Kidney (tissue), 14 donors: ENCODE data around the gene UBAP2. TPM values are rescaled to one million over a fixed set of nuclear protein-coding genes. Genes with fewer than 3 reads are reported as not detected.

Experiments used
- DNase-seq, 5 donors: peaks; one replicate each; pipeline ENCODE4 v3.0.0-alpha.2; 2013 to 2020
- FAIRE-seq: peaks from 2 replicates; lab custom pipeline; 2012; peaks lifted over from hg19 to GRCh38; lab: Jason Lieb, UNC
- H3K27ac ChIP-seq, 2 donors: one replicate each; pipeline ENCODE4 v1.7.0; 2013; ENCODE audit warnings: low read depth in 2 of 2, low read length in 2 of 2, inconsistent platforms in 1 of 2
- H3K27me3 ChIP-seq: one replicate; pipeline ENCODE4 v1.7.1; 2013; ENCODE audit warnings: low read length, inconsistent platforms; ENCODE audit not compliant: control insufficient read depth, insufficient read depth
- H3K36me3 ChIP-seq, 3 donors: one replicate each; pipeline versions ENCODE4 v1.7.0 to v1.7.1; 2013; ENCODE audit warnings: low read length in 3 of 3, control low read depth in 1 of 3, inconsistent platforms in 1 of 3; ENCODE audit not compliant: insufficient read depth in 3 of 3, control insufficient read depth in 2 of 3
- H3K4me1 ChIP-seq, 3 donors: one replicate each; pipeline versions ENCODE4 v1.7.0 to v1.7.1; 2013; ENCODE audit warnings: low read length in 3 of 3, inconsistent platforms in 1 of 3, low read depth in 1 of 3; ENCODE audit not compliant: control insufficient read depth in 2 of 3, insufficient read depth in 2 of 3
- H3K4me3 ChIP-seq, 3 donors: one replicate each; pipeline versions ENCODE4 v1.7.0 to v1.8.1; 2013; ENCODE audit warnings: low read length in 3 of 3, control low read depth in 1 of 3, inconsistent platforms in 1 of 3
- H3K9ac ChIP-seq, 3 donors: one replicate each; pipeline versions ENCODE4 v1.7.0 to v1.7.1; 2013; ENCODE audit warnings: low read length in 3 of 3, control low read depth in 1 of 3, inconsistent platforms in 1 of 3
- H3K9me3 ChIP-seq, 3 donors: one replicate each; pipeline versions ENCODE4 v1.7.0 to v1.7.1; 2013; ENCODE audit warnings: low read length in 3 of 3, control low read depth in 1 of 3, inconsistent platforms in 1 of 3; ENCODE audit not compliant: control insufficient read depth in 2 of 3, insufficient read depth in 1 of 3
- CTCF ChIP-seq: IDR thresholded peaks from 3 replicates; pipeline ENCODE4 v1.5.1; 2012; ENCODE audit warnings: mild to moderate bottlenecking, moderate library complexity, borderline replicate concordance; ENCODE audit not compliant: insufficient read depth; ENCODE audit errors: extremely low read depth
- intact Hi-C: fragments of 100-400 bp; cut with DNase I; formaldehyde crosslinking; loops from one replicate; pipeline ENCODE4 v1.11.1; 2022
- polyA plus RNA-seq: library from polyadenylated mRNA; stranded (reverse); fragments of 350-450 nt; fragmentation: Illumina TruSeq; extraction: RNeasy Lipid Tissue Mini Kit (QIAGEN cat#74804); gene quantifications from one replicate; pipeline ENCODE4 v1.2.3, GENCODE V29; 2014; ENCODE audit warnings: low read depth, low replicate concordance; ENCODE audit not compliant: insufficient read depth
- total RNA-seq: library from RNA; stranded (reverse); fragmentation: NEBNext Ultra II Directional; extraction: Animal tissue kit (Norgen Biotek cat#: 25700); gene quantifications from one replicate; pipeline ENCODE4 v1.2.1, GENCODE V29; 2021
- donor health status: control.
- donor health status: control.
- donor health status: control.
- donor health status: control.
- donor health status: control.
- donor health status: DM: yes; HTN: yes; CAD: no.
- donor health status: Normal renal cell carcinoma (clear cell type).

UBAP2 gene
- total and polyA plus RNA-seq, 2 donors from 2014 or later, result 11.0 to 33.1 TPM

- intact Hi-C loops, result no loop called here
- no peaks in the 10 kb centered on the region for H3K27me3 ChIP-seq
- no peak for TF ChIP-seq CTCF
- peaks cover 8 to 33% (median 18%) of the 10 kb centered on the region in 3 donors for H3K36me3 ChIP-seq
- no peak for FAIRE-seq
- H3K4me3 ChIP-seq, result no peak overlapping the region
- no peaks in the 10 kb centered on the region for H3K9me3 ChIP-seq
- H3K27ac ChIP-seq, result peak overlapping the region in 1 of 2 donors; percentile 17
- H3K9ac ChIP-seq, result no peak overlapping the region
- peak in 1 of 5 donors; percentile 26 for DNase-seq
- H3K4me1 ChIP-seq, result no peaks in the 10 kb centered on the region
These were observed 35.9 kb upstream of the UBAP2 start for GRCh38 chr9:34084562-34084961.

DNA sequence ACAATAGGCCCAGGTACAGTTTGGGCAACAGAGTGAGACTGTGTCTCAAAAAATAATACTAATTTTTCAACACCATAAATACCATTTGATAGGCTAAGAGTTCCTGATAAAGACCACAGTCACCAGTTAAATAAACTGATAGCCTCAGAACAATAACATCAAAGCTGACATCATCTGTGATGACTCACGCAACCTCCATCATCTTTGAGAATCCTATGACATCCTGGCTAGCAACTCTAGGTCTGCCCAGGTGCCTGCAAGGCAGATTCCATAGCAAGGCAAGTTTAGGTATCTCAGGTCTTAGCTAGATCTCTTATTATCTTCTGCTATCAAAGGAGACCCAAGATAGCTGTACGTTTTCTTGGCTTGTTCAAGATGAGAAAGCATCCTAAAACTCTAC is 30.5 kb upstream of the UBAP2 start:
- DNase-seq, result no peak
- no peak for TF ChIP-seq CTCF
- H3K4me3 ChIP-seq, result no peak overlapping the region
- no peak for FAIRE-seq
- no peak overlapping the region for H3K9ac ChIP-seq
- H3K27ac ChIP-seq, result no peak overlapping the region
- no peaks in the 10 kb centered on the region for H3K9me3 ChIP-seq
- H3K27me3 ChIP-seq, result no peaks in the 10 kb centered on the region
- no peaks in the 10 kb centered on the region for H3K4me1 ChIP-seq
- no peaks in the 10 kb centered on the region for H3K36me3 ChIP-seq
- intact Hi-C loops, result no loop called here

DNA sequence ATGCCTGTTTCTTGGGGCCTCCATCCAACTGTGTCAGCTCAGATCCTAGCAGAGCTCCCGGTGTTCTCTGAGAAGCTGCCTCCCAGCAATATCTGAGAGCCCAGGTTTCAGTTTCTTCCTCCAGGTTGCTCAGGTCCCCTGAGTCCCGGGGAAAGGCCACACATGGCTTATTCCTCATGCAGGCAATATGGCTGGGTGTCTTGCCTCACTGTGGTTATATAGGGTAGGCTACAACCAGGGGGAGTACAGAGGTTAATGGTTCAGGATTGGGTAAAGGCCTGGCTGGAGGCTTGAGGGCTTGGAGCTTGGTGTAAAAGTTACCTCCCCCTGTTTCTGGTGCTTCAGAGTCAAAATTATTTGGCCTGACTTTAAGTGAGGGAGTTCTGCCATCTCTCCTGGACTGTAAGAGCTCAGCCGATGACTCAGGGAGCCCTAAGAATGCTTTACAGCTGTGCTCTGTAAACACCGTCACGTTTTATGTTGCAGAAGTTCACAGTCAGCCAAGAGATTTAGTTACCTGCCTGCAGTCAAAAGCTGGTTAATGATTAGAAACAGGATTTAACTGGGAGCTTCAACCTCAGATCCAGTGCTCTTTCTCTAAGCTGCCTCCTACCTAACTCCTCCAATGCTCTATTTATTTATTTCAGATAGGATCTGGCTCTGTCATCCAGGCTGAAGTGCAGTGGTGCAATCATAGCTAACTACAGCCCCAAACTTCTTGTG is 24.3 kb upstream of the UBAP2 start:
- intact Hi-C loops, result no loop called here

More for the DNA sequence above, 24.3 kb upstream of the UBAP2 start:
- no peak overlapping the region for H3K4me3 ChIP-seq
- H3K4me1 ChIP-seq, result peaks cover 3 to 7% (median 4%) of the 10 kb centered on the region in 3 donors
- no peaks in the 10 kb centered on the region for H3K27me3 ChIP-seq
- peak; percentile 6 to 95 (median 76) for DNase-seq
- no peaks in the 10 kb centered on the region for H3K9me3 ChIP-seq
- H3K9ac ChIP-seq, result no peak overlapping the region
- H3K27ac ChIP-seq, result peak overlapping the region; percentile 29 to 37
- no peak for TF ChIP-seq CTCF
- FAIRE-seq, result no peak
- H3K36me3 ChIP-seq, result no peaks in the 10 kb centered on the region
